NCI-H2107 treated with DMSO at 0.1 percent for 48 hours (cell line): ENCODE data around the gene AKR1C2.
"Not testable (repeated sequence)": the region's sequence is repeated elsewhere in the genome, so short reads cannot be mapped to it uniquely, and the experiment has no call there.

Experiments used
- DNase-seq: peaks from one replicate; lab custom pipeline; 2025; ENCODE audit not compliant: unreplicated experiment; lab: John Stamatoyannopoulos, UW

AKR1C2 gene

GRCh38 chr10:5025461-5025881 lies 21.8 kb upstream of the AKR1C2 start:
- DNase-seq: not testable (repeated sequence)

DNA sequence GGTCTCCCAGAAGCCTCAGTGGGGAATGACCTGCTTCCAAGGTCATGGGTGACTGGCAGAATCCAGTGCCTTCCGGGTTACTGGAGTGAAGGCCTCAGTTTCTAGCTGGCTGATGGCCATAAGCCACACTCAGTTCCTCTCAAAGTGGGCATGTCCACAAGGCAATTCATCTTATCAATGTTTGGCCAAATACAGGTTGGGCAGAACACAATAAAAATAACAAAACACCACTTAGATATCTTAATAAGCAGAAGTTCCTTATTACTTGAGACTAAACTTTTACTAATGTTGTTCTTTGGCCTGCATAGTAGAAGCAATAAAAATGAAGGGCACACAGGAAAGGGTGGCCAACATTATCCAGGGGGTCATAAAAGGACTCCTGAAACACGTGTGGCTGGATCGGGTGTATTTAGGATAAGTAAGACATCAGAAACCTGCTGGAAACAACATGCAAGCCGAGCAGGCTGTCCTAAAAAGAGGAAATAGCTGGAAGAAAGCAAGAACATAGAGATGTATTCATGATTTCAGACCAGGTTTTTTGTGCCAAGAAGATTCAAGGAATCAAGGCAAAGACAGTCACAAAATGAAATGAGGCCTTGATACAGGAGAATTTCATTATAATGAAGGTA lies 19.6 kb upstream of the AKR1C2 start:
- no peak for DNase-seq

- DNase-seq: not testable (repeated sequence)
These were observed 18.1 kb upstream of the AKR1C2 start for GRCh38 chr10:5021624-5022290.

DNA sequence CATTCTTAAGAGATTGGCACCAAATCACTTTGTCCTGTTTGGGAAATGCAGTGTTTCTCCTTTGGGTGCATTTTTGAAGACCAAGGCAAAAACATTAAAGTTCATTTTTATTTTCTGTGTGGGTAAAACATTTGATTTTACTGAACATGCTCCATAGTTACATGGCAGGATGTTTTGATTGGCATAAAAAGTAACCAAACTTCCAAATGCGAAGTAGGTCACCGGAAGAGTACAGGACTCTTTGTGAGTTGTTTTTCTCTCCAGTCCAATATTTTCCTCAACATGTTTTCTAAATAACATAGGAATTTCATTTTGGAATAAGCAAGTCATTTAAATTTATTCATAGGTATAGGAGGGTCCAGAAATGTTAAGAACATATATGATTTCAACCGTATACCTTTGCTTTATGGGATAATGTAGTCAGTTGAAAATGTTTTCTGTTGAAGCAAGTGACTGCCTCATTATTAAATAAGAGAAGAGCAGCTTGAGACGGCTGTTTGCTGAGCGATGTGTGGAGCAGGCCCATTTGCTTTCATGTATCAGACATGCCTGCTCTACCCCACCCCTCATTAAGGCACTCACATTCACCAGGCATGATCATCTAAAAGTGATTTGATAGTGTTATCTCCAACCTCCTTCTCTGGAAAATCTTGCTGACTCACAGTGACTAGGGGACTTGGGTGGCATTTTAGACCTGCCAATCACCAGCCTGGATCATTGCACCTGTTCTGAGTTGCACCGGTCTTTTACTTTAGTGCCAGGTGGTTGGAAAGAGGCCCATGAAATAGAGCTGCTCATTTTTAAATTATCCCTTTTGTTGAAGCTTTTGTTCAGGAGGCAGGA lies 16.3 kb upstream of the AKR1C2 start:
- DNase-seq: peak; percentile 80

- DNase-seq: peak; percentile 41
These were observed 15.1 kb upstream of the AKR1C2 start for GRCh38 chr10:5018671-5019277.

- no peak for DNase-seq
These were observed 14.5 kb upstream of the AKR1C2 start for GRCh38 chr10:5018134-5018533.

DNA sequence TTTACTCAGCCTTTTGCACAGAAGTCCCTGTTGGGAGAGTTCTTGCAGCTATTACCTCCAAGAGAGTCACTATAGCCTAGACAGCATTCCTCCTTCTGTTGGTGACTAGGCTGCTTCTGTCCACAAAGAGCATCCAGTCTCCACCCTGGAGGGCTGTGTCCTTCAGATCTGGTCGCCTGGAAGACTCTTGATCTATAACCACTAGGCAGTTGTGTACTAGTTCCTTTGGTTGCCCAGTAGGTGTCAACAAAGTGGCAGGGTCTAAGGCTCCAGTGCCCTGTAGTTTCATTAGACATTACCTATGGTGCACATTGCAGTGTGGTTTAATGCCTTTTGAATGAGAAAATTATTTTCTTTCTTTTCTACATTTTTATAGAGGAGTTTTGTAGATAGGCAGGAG lies 11.3 kb upstream of the AKR1C2 start:
- DNase-seq: no peak

GRCh38 chr10:5014200-5014910 lies 10.7 kb upstream of the AKR1C2 start:
- not testable (repeated sequence) for DNase-seq

GRCh38 chr10:5013385-5013784 lies 9.7 kb upstream of the AKR1C2 start:
- no peak for DNase-seq

GRCh38 chr10:5012595-5012994 lies 8.9 kb upstream of the AKR1C2 start:
- no peak for DNase-seq

DNA sequence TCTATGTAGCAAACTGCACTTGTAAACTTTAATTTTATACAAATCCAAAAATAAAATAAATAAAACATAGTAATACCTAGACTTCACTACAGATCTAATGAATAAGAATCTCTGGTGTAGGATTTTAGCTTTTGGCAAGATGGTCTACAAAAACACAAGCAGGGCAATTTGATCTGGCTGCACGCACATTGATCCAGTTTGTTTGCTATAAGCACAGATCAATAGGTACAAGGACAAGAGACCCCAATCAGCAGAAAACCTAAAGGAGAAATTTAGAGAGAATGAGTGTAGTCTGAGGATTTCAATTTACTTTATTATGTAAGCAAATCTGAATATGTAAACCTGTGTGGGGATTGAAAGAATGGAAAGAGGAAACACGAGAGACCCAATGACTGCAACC lies 7.7 kb upstream of the AKR1C2 start:
- not testable (repeated sequence) for DNase-seq

DNA sequence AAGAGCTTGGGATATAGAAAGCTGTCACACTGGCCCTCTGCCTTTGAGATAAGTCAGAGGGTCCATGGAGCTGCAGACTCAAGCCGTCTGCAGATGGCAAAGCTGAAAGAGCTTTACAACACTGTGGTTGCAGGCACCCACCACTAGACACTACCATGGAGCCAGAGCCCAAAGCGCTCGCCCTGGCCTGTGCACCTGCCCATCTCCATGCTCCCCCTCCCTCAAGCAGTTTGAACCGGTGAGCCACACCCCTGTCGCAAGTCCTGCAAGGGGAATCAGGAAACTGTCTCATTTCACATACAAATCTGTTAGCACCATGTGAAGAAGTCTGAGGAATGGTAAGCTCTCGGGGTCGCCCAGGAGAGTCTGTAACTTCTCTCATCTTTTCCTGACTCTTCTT lies 6.4 kb upstream of the AKR1C2 start:
- DNase-seq: not testable (repeated sequence)

DNA sequence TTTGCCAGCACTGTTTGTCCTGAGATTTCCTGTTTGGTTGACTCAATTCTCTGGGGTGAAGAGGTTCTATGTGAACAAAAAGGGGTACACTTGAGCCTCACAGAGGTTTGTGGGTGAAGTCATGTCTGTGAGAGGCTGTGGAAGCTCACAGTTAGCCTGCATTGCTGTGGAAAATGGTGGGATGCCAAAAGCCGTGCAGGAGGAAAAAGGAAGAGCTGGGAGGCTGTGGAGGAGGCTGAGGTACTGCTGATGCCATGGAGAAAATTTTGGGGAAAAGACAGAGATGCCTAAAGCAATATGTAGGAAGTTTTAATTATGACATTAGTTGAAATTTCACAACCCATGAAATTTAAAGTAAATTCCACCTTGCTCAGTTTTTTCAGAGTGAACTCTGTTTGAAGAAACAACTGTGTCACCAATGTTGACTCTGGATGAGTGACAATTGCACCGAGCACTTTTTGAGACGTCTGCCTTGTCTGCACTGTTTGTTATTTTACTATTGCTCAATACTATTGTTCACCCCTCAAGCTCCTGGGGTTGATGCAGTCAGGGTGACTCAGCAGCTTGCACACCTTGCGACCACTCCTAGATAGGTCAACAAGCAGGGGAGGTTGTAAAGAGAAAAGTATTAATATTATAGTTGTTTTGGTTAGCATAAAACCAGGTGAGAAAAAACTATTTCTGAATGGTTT lies 5.3 kb upstream of the AKR1C2 start:
- DNase-seq: not testable (repeated sequence)

DNA sequence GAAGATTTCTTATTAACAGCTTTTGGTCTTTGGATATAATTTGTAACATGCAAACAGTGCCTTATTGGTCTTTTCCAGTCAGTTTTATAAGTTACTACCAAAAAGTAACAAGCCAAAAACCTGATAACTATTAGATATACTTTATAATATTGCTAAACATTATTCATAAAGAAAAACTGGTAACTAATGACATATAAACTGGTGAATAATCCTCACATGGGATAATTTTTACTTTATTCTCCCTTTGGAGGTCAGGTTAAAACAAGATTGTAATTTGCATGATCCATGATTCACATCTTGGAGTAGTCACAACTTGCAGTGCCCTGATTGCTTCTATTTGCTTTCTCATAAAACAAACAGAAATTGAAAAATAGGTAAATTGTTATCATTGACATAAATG lies 844 bp upstream of the AKR1C2 start:
- not testable (repeated sequence) for DNase-seq

GRCh38 chr10:5004030-5004385 lies 351 bp upstream of the AKR1C2 start:
- DNase-seq: not testable (repeated sequence)

- DNase-seq: no peak
These were observed 1.5 kb downstream of the AKR1C2 start for GRCh38 chr10:5002013-5002727.

DNA sequence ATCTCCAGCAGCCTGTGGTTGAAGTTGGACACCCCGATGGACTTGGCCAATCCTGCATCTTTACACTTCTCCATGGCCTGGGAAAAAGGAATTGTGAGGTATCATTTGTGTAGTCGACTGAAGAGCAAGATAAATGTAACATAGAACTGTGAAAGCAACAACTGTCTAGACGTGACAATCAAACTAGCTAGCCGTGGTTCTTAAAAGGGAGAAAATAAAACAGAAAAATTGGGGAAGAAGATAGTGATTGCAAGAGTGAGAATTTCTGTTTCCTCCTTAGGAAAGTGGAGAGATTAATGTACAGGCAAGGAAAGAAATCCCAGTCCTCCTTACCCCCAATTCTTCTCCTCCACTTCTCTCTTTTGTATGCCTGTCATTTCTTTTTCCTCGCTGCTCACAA lies 5.0 kb downstream of the AKR1C2 start:
- DNase-seq: no peak

DNA sequence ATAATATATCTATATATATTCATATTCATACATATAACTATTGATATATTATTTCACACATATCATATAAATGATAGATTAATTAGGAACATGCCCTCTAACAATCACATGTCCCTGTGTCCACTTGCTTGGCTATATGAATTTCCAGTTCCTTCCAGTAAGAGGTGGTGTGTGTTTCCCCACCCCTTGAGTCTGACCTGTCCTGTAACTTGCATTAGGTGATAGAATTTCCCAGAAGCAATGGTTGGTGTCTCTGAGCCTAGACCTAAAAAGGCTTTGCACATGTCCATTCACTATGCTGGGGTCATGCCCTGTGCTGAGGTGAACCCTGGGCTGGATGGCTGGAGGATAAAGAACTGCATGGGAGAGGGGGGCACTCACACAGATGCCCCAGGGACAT lies 9.4 kb downstream of the AKR1C2 start:
- DNase-seq: not testable (repeated sequence)

DNA sequence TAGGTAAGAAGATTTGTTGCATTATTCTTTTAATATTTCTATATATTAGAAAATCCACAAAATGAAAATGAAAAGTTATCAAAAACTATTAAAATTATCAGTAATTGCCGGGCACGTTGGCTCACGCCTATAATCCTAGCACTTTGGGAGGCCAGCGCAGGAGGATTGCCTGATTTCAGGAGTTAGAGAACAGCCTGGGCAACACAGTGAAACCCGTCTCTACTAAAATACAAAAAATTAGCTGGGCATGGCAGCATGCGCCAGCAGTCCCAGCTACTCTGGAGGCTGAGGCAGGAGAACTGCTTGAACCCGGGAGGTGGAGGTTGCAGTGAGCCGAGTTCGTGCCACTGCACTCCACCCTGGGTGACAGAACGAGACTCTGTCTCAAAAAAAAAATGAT lies 11.1 kb downstream of the AKR1C2 start:
- not testable (repeated sequence) for DNase-seq

DNA sequence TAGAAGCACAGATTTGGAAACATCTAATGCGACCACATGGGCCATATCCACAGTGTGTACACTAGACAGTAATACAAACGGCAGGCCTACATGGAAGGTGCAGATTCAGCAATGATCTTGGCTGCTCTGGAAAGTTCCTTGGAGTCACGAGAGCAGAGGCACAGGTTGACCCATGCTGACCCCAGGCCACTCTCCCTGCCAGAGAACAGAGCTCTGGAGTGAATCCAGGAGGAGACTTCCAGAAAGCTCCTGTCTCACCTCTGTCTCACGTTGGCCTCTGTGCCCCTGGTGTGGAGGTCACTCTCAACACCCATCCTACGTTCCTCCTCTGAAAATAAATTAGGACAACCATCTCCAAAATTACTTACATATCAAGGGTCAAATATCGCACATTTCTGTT lies 12.2 kb downstream of the AKR1C2 start:
- DNase-seq: not testable (repeated sequence)
